ENCODE data around the gene ADNP. TPM values are rescaled to one million over a fixed set of nuclear protein-coding genes. Genes with fewer than 3 reads are reported as not detected.

The ADNP gene
- polyA plus RNA-seq, 3 donors: 1.4 to 16.6 (median 3.3) TPM

- no peak overlapping the region for H3K4me3 ChIP-seq (replicated peaks in 1 of 3; ENCODE audit: low read depth in 2 of 3, low read length in 3 of 3)
- no peaks in the 10 kb centered on the region for H3K79me2 ChIP-seq (ENCODE audit: insufficient read depth, low read length)
- Mint-ChIP-seq H3K9me3 (no peaks in the 10 kb centered on the region), H3K36me3 (peaks cover 0 to 2% of the 10 kb centered on the region in 2 donors), H3K4me1 (peaks cover 23% of the 10 kb centered on the region), H3K27me3 (ENCODE audit: low read depth in 3 of 3) (peaks cover 0 to 4% (median 3%) of the 10 kb centered on the region in 3 donors), H3K27ac (no peak overlapping the region), H3K4me3 (no peak overlapping the region)
- no peak for TF ChIP-seq CTCF (IDR thresholded peaks at IDR 0.05)
- H3K4me2 ChIP-seq (replicated peaks; ENCODE audit: extremely low read depth, low read length, poor library complexity, severe bottlenecking): no peak overlapping the region
- no peak overlapping the region for H3K9ac ChIP-seq (ENCODE audit: insufficient read depth, low read length, poor library complexity, severe bottlenecking)
- 49% methylated on average over 4 of the region's 13 CpGs for WGBS (ENCODE audit: insufficient coverage)
- no peaks in the 10 kb centered on the region for H3K27me3 ChIP-seq (ENCODE audit: control insufficient read depth in 2 of 2, insufficient read depth in 2 of 2, low read length in 2 of 2)
- H3K27ac ChIP-seq (ENCODE audit: low read depth in 1 of 2, low read length in 2 of 2): no peak overlapping the region
- H3K36me3 ChIP-seq (replicated peaks in 1 of 2; ENCODE audit: control insufficient read depth in 1 of 2, insufficient read depth in 2 of 2, low read length in 2 of 2): no peaks in the 10 kb centered on the region
- H3K9me3 ChIP-seq (replicated peaks in 1 of 2; ENCODE audit: control insufficient read depth in 1 of 2, insufficient read depth in 1 of 2, low read length in 2 of 2): no peaks in the 10 kb centered on the region
- H2AFZ ChIP-seq (ENCODE audit: insufficient read depth, low read depth, low read length, poor library complexity, severe bottlenecking): peak overlapping the region; percentile 41
- no peak for DNase-seq
- intact Hi-C loops (cut with micrococcal nuclease): no loop called here
- no peaks in the 10 kb centered on the region for H4K20me1 ChIP-seq (ENCODE audit: insufficient read depth, low read length)
- H3K4me1 ChIP-seq (ENCODE audit: control insufficient read depth in 1 of 2, insufficient read depth in 2 of 2, low read length in 2 of 2): peaks cover 13 to 16% of the 10 kb centered on the region in 2 donors
These were observed 80.4 kb downstream of the ADNP start for GRCh38 chr20:50850721-50851286.

GRCh38 chr20:50848846-50849673 is 82.2 kb downstream of the ADNP start:
- Histone ChIP-seq H3K9me3 (replicated peaks in 1 of 2; ENCODE audit: control insufficient read depth in 1 of 2, insufficient read depth in 1 of 2, low read length in 2 of 2) (no peaks in the 10 kb centered on the region), H3K4me1 (ENCODE audit: control insufficient read depth in 1 of 2, insufficient read depth in 2 of 2, low read length in 2 of 2) (peaks cover 13 to 16% of the 10 kb centered on the region in 2 donors), H3K79me2 (ENCODE audit: insufficient read depth, low read length) (no peaks in the 10 kb centered on the region), H4K20me1 (ENCODE audit: insufficient read depth, low read length) (no peaks in the 10 kb centered on the region), H3K9ac (ENCODE audit: insufficient read depth, low read length, poor library complexity, severe bottlenecking) (peak overlapping the region; percentile 40), H3K27ac (ENCODE audit: low read depth in 1 of 2, low read length in 2 of 2) (no peak overlapping the region), H3K27me3 (ENCODE audit: control insufficient read depth in 2 of 2, insufficient read depth in 2 of 2, low read length in 2 of 2) (no peaks in the 10 kb centered on the region), H3K4me3 (replicated peaks in 1 of 3; ENCODE audit: low read depth in 2 of 3, low read length in 3 of 3) (peak overlapping the region in 1 of 3 experiments; percentile 53), H3K36me3 (replicated peaks in 1 of 2; ENCODE audit: control insufficient read depth in 1 of 2, insufficient read depth in 2 of 2, low read length in 2 of 2) (no peaks in the 10 kb centered on the region), H3K4me2 (replicated peaks; ENCODE audit: extremely low read depth, low read length, poor library complexity, severe bottlenecking) (peak overlapping the region; percentile 60), H2AFZ (ENCODE audit: insufficient read depth, low read depth, low read length, poor library complexity, severe bottlenecking) (peak overlapping the region; percentile 76)
- peak overlapping the region; percentile 59 to 79 for H3K4me3 Mint-ChIP-seq
- H3K36me3 Mint-ChIP-seq: peaks cover 0 to 2% of the 10 kb centered on the region in 2 donors
- no peak for TF ChIP-seq CTCF (IDR thresholded peaks at IDR 0.05)
- peaks cover 23% of the 10 kb centered on the region for H3K4me1 Mint-ChIP-seq
- intact Hi-C loops (cut with micrococcal nuclease): no loop called here
- H3K27ac Mint-ChIP-seq: peak overlapping the region in 3 of 7 donors; percentile 21 to 68 (median 50)
- no peaks in the 10 kb centered on the region for H3K9me3 Mint-ChIP-seq
- 49% methylated on average over 15 of the region's 18 CpGs for WGBS (ENCODE audit: insufficient coverage)
- DNase-seq: peak in 2 of 3 donors; percentile 3 to 18
- H3K27me3 Mint-ChIP-seq (ENCODE audit: low read depth in 3 of 3): peaks cover 0 to 4% (median 3%) of the 10 kb centered on the region in 3 donors
